ENCODE measurements around the gene HOXA3.

- TF ChIP-seq POLR2A (IDR thresholded peaks at IDR 0.05), result no peak
- TF ChIP-seq POLR2AphosphoS5 (IDR thresholded peaks at IDR 0.05), result no peak
- TF ChIP-seq, protein P1, sequence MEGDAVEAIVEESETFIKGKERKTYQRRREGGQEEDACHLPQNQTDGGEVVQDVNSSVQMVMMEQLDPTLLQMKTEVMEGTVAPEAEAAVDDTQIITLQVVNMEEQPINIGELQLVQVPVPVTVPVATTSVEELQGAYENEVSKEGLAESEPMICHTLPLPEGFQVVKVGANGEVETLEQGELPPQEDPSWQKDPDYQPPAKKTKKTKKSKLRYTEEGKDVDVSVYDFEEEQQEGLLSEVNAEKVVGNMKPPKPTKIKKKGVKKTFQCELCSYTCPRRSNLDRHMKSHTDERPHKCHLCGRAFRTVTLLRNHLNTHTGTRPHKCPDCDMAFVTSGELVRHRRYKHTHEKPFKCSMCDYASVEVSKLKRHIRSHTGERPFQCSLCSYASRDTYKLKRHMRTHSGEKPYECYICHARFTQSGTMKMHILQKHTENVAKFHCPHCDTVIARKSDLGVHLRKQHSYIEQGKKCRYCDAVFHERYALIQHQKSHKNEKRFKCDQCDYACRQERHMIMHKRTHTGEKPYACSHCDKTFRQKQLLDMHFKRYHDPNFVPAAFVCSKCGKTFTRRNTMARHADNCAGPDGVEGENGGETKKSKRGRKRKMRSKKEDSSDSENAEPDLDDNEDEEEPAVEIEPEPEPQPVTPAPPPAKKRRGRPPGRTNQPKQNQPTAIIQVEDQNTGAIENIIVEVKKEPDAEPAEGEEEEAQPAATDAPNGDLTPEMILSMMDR (IDR thresholded peaks at IDR 0.05), result no peak
Observed at GRCh38 chr7:27112361-27112760, 40.0 kb downstream of the HOXA3 start.

Data from gastroesophageal sphincter (tissue), 3 donors.